B cell (primary cell): ENCODE results near the gene KDM5A. TPM values are rescaled to one million over a fixed set of nuclear protein-coding genes. Genes with fewer than 3 reads are reported as not detected.

Experiments used
- ATAC-seq: fragments of 200-7000 bp; cut with Tn5 transposase; one replicate; pipeline ENCODE4 v1.10.0; 2021; ENCODE audit warnings: low read depth, mild to moderate bottlenecking, moderate number of reproducible peaks, moderate library complexity
- CTCF ChIA-PET: fragments of 350-600 bp; sonication (Branson Sonifier 250); formaldehyde crosslinking; loops from one replicate; lab custom pipeline; 2021; ENCODE audit warnings: antibody characterized with exemption, inconsistent platforms; lab: Charles Lee
- POLR2A ChIA-PET: fragments of 350-600 bp; sonication (Branson Sonifier 250); formaldehyde crosslinking; loops from one replicate; lab custom pipeline; 2021; ENCODE audit warnings: antibody characterized with exemption; lab: Charles Lee
- DNase-seq: peaks from one replicate; pipeline ENCODE4 v3.0.0; 2013
- H2AFZ ChIP-seq: 2 replicates; pipeline ENCODE4 v1.6.1; 2012; ENCODE audit warnings: mild to moderate bottlenecking, low read depth, low read length; ENCODE audit not compliant: insufficient read depth, poor library complexity, severe bottlenecking
- H3K27ac ChIP-seq, 2 donors: 1 replicate in 1 of 2; 2 replicates in 1 of 2; pipeline ENCODE4 v1.5.1; 2012 to 2013; ENCODE audit warnings: low read length in 2 of 2, mild to moderate bottlenecking in 2 of 2, moderate library complexity in 1 of 2
- H3K27me3 ChIP-seq, 4 experiments: fragments of 200-600 bp in 1 of 4; sonication (generic) in 1 of 4; replicated peaks in 1 of 4; 1 replicate in 2 of 4; 2 replicates in 2 of 4; pipeline versions ENCODE4 v1.6.1 to v1.7.0; 2013 to 2016; ENCODE audit warnings: low read length in 3 of 4, mild to moderate bottlenecking in 2 of 4, mixed read lengths in 1 of 4, moderate library complexity in 1 of 4; ENCODE audit not compliant: insufficient read depth in 4 of 4, control insufficient read depth in 3 of 4; ENCODE audit errors: control extremely low read depth in 1 of 4
- H3K36me3 ChIP-seq, 2 experiments: replicated peaks in 1 of 2; 1 replicate in 1 of 2; 2 replicates in 1 of 2; pipeline versions ENCODE4 v1.6.1 to v1.7.1; 2013; ENCODE audit warnings: low read length in 1 of 2; ENCODE audit not compliant: insufficient read depth in 2 of 2, control insufficient read depth in 1 of 2; ENCODE audit errors: control extremely low read depth in 1 of 2, extremely low read depth in 1 of 2
- H3K4me1 ChIP-seq, 2 donors: fragments of 200-600 bp in 1 of 2; sonication (generic) in 1 of 2; 1 replicate in 1 of 2; 2 replicates in 1 of 2; pipeline versions ENCODE4 v1.5.1 to v1.6.1; 2013 to 2017; ENCODE audit warnings: low read length in 2 of 2; ENCODE audit not compliant: control insufficient read depth in 2 of 2, insufficient read depth in 2 of 2
- H3K4me2 ChIP-seq: replicated peaks from 2 replicates; pipeline ENCODE3; 2012; ENCODE audit warnings: mild to moderate bottlenecking, low read depth, low read length; ENCODE audit not compliant: poor library complexity, severe bottlenecking
- H3K4me3 ChIP-seq, 5 experiments: fragments of 200-600 bp in 1 of 5; sonication (generic) in 1 of 5; 1 replicate in 3 of 5; 2 replicates in 2 of 5; pipeline versions ENCODE4 v1.5.1 to v1.7.0; 2011 to 2016; ENCODE audit warnings: low read length in 4 of 5, mild to moderate bottlenecking in 4 of 5, low read depth in 2 of 5, control low read depth in 1 of 5, moderate library complexity in 1 of 5; ENCODE audit not compliant: insufficient read depth in 1 of 5; ENCODE audit errors: control extremely low read depth in 1 of 5, extremely low read depth in 1 of 5
- H3K79me2 ChIP-seq: fragments of 200-600 bp; sonication (generic); one replicate; pipeline ENCODE4 v1.6.0; 2016; ENCODE audit warnings: low read length; ENCODE audit not compliant: control insufficient read depth, insufficient read depth
- H3K9ac ChIP-seq: fragments of 200-600 bp; sonication (generic); 2 replicates; pipeline ENCODE4 v1.6.1; 2017; ENCODE audit warnings: mild to moderate bottlenecking, low read length, moderate library complexity
- H3K9me3 ChIP-seq, 3 donors: one replicate each; pipeline versions ENCODE4 v1.6.1 to v1.7.1; 2013; ENCODE audit warnings: low read length in 2 of 3; ENCODE audit not compliant: control insufficient read depth in 2 of 3, insufficient read depth in 1 of 3; ENCODE audit errors: control extremely low read depth in 1 of 3
- H4K20me1 ChIP-seq: 2 replicates; pipeline ENCODE4 v1.6.0; 2012; ENCODE audit warnings: mild to moderate bottlenecking, low read length; ENCODE audit not compliant: insufficient read depth, control insufficient read depth, poor library complexity, severe bottlenecking
- H3K27ac Mint-ChIP-seq: one replicate; pipeline ENCODE4 v1.8.0; 2021; ENCODE audit warnings: mixed read lengths
- H3K27me3 Mint-ChIP-seq: one replicate; pipeline ENCODE4 v1.8.0; 2021; ENCODE audit warnings: mixed read lengths
- H3K4me1 Mint-ChIP-seq: one replicate; pipeline ENCODE4 v1.8.0; 2021; ENCODE audit warnings: mixed read lengths
- H3K4me3 Mint-ChIP-seq: one replicate; pipeline ENCODE4 v1.8.0; 2021; ENCODE audit warnings: mixed read lengths
- H3K9me3 Mint-ChIP-seq: one replicate; pipeline ENCODE4 v1.8.0; 2022; ENCODE audit warnings: mixed read lengths; ENCODE audit not compliant: insufficient read depth
- CTCF ChIP-seq: fragments of 200-600 bp; IDR thresholded peaks from one replicate; pipeline ENCODE4 v1.8.0; 2022; ENCODE audit warnings: antibody characterized with exemption, mild to moderate bottlenecking
- EZH2 ChIP-seq: IDR thresholded peaks from 2 replicates; pipeline ENCODE4 v1.6.1; 2012; ENCODE audit warnings: borderline replicate concordance, low read depth, mild to moderate bottlenecking, moderate library complexity, low read length; ENCODE audit not compliant: insufficient read depth, poor library complexity, severe bottlenecking
- WGBS: methylation state at CpG from one replicate; pipeline ENCODE4 v1.1.5; 2013; ENCODE audit warnings: missing lambda C conversion rate; ENCODE audit not compliant: insufficient coverage; 5-methylcytosine and 5-hydroxymethylcytosine counted together
- intact Hi-C: fragments of 100-400 bp; cut with micrococcal nuclease; formaldehyde crosslinking; loops from one replicate; pipeline ENCODE4 v1.10.0; 2022
- polyA plus RNA-seq: library from polyadenylated mRNA; depleted of rRNA; stranded (reverse); fragments of >200 nt; gene quantifications from 2 replicates; pipeline ENCODE4 v1.2.3, GENCODE V29; 2012
- total RNA-seq, 2 donors: library from RNA; stranded (reverse); fragments of 120-200 nt in 1 of 2; gene quantifications; 1 replicate in 1 of 2; 2 replicates in 1 of 2; pipeline versions ENCODE4 v1.2.3 to v1.2.4, GENCODE V29; 2013 to 2022

The KDM5A gene
- total and polyA plus RNA-seq, 2 donors (not counting 1 experiment from before 2014, with no cell fraction given) = 13.0 to 171 TPM

GRCh38 chr12:247271-247670 lies 141.8 kb downstream of the KDM5A start:
- Histone ChIP-seq H3K9ac (no peak overlapping the region), H3K36me3 (no peaks in the 10 kb centered on the region), H3K9me3 (peaks cover 3 to 17% (median 15%) of the 10 kb centered on the region in 3 donors), H3K27ac (no peak overlapping the region), H3K79me2 (no peaks in the 10 kb centered on the region), H3K4me1 (no peaks in the 10 kb centered on the region), H2AFZ (no peak overlapping the region), H4K20me1 (no peaks in the 10 kb centered on the region), H3K4me2 (no peak overlapping the region), H3K4me3 (no peak overlapping the region), H3K27me3 (peaks cover 0 to 8% (median 0%) of the 10 kb centered on the region in 4 experiments)
- Mint-ChIP-seq H3K4me1 (no peaks in the 10 kb centered on the region), H3K9me3 (peaks cover 6% of the 10 kb centered on the region), H3K4me3 (no peak overlapping the region), H3K27ac (no peak overlapping the region), H3K27me3 (peaks cover 21% of the 10 kb centered on the region)
- POLR2A ChIA-PET = no interaction called here
- no peak for TF ChIP-seq EZH2
- TF ChIP-seq CTCF = no peak
- intact Hi-C loops = no loop called here
- 100% methylated on average over 1 of the region's 3 CpGs for WGBS
- CTCF ChIA-PET = no interaction called here
- DNase-seq (no peak), ATAC-seq (no peak)

DNA sequence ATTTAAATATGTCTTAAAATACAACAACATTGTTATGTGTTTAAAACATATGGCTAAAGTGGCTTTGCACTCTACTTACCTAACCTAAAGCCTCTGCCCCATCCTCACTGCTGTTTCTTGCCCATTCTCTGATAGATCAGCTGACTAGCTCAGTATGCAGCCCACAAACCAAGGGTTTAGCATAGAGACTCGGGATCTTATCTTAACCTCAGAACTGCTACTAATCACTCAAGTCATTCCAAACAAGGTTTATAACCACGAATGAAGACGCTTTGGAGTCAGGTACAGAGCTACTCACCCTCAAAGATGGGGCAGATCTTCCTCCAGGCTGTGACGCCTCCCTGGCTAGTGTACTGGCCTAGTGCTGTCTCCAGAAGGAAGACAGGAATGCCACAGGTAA lies 145.7 kb downstream of the KDM5A start:
- ChIA-PET POLR2A (no interaction called here), CTCF (no interaction called here)
- H3K27ac Mint-ChIP-seq = no peak overlapping the region

More for the DNA sequence above, 145.7 kb downstream of the KDM5A start:
- TF ChIP-seq EZH2 (no peak), CTCF (no peak)
- H4K20me1 ChIP-seq = no peaks in the 10 kb centered on the region
- 70% methylated on average over 3 of the region's 4 CpGs for WGBS
- no peak overlapping the region for H3K9ac ChIP-seq
- intact Hi-C loops = no loop called here
- H3K4me1 ChIP-seq = no peaks in the 10 kb centered on the region
- no peak overlapping the region for H3K4me3 Mint-ChIP-seq
- H3K27me3 Mint-ChIP-seq = peaks cover 31% of the 10 kb centered on the region
- H3K79me2 ChIP-seq = no peaks in the 10 kb centered on the region
- no peak overlapping the region for H3K27ac ChIP-seq
- DNase-seq (no peak), ATAC-seq (no peak)
- H2AFZ ChIP-seq = no peak overlapping the region
- no peak overlapping the region for H3K4me3 ChIP-seq
- H3K9me3 ChIP-seq = peaks cover 3 to 17% (median 15%) of the 10 kb centered on the region in 3 donors
- no peaks in the 10 kb centered on the region for H3K36me3 ChIP-seq
- no peaks in the 10 kb centered on the region for H3K4me1 Mint-ChIP-seq
- peaks cover 0 to 8% (median 0%) of the 10 kb centered on the region in 4 experiments for H3K27me3 ChIP-seq
- peaks cover 6% of the 10 kb centered on the region for H3K9me3 Mint-ChIP-seq
- no peak overlapping the region for H3K4me2 ChIP-seq
